Osteoblast (primary cell): ENCODE measurements around the gene AFAP1. TPM values are rescaled to one million over a fixed set of nuclear protein-coding genes. Genes with fewer than 3 reads are reported as not detected.

Source experiments
- DNase-seq: peaks from one replicate; pipeline ENCODE4 v3.0.0; 2011; ENCODE audit warnings: low spot score, mixed read lengths; ENCODE audit not compliant: insufficient read length; ENCODE audit errors: missing footprints
- H2AFZ ChIP-seq: 2 replicates; pipeline ENCODE4 v1.6.0; 2011; ENCODE audit warnings: mild to moderate bottlenecking, low read length
- H3K27ac ChIP-seq: 2 replicates; pipeline ENCODE4 v1.5.1; 2011; ENCODE audit warnings: mild to moderate bottlenecking, low read depth, low read length, moderate library complexity
- H3K27me3 ChIP-seq: 2 replicates; pipeline ENCODE4 v1.6.0; 2012; ENCODE audit warnings: mild to moderate bottlenecking, control low read depth, inconsistent platforms, low read length, moderate library complexity; ENCODE audit not compliant: insufficient read depth
- H3K36me3 ChIP-seq: 2 replicates; pipeline ENCODE4 v1.5.1; 2011; ENCODE audit warnings: mild to moderate bottlenecking, low read length, control low read depth, moderate library complexity; ENCODE audit not compliant: insufficient read depth
- H3K4me1 ChIP-seq: 2 replicates; pipeline ENCODE4 v1.5.1; 2011; ENCODE audit warnings: mild to moderate bottlenecking, low read length, control low read depth, moderate library complexity; ENCODE audit not compliant: insufficient read depth
- H3K4me2 ChIP-seq: 2 replicates; pipeline ENCODE4 v1.6.0; 2011; ENCODE audit warnings: mild to moderate bottlenecking, low read length; ENCODE audit not compliant: insufficient read depth
- H3K4me3 ChIP-seq: fragments of 200-600 bp; sonication (generic); 3 replicates; pipeline ENCODE4 v1.5.1; 2012; ENCODE audit warnings: mild to moderate bottlenecking, low read length, inconsistent platforms; ENCODE audit not compliant: insufficient read depth
- H3K79me2 ChIP-seq: 2 replicates; pipeline ENCODE4 v1.6.0; 2012; ENCODE audit warnings: mild to moderate bottlenecking, low read length, control low read depth, inconsistent platforms; ENCODE audit not compliant: insufficient read depth
- H3K9me3 ChIP-seq: 2 replicates; pipeline ENCODE4 v1.5.1; 2011; ENCODE audit warnings: low read depth, low read length, control low read depth
- H4K20me1 ChIP-seq: 2 replicates; pipeline ENCODE4 v1.6.0; 2012; ENCODE audit warnings: mild to moderate bottlenecking, low read length, control low read depth; ENCODE audit not compliant: insufficient read depth
- CTCF ChIP-seq: IDR thresholded peaks from 2 replicates; pipeline ENCODE4 v1.5.1; 2011; ENCODE audit warnings: mild to moderate bottlenecking, low read depth, low read length, moderate library complexity; ENCODE audit errors: extremely low read depth
- total RNA-seq: library from RNA; depleted of rRNA; stranded (reverse); fragments of >200 nt; gene quantifications from 2 replicates; pipeline ENCODE4 v1.2.3, GENCODE V29; 2012

The AFAP1 gene
- total RNA-seq, 1 donor: 101 TPM

- H3K4me3 ChIP-seq: no peak overlapping the region
- H3K9me3 ChIP-seq: no peaks in the 10 kb centered on the region
- H3K4me2 ChIP-seq: no peak overlapping the region
- H2AFZ ChIP-seq: no peak overlapping the region
- peaks cover 85% of the 10 kb centered on the region for H4K20me1 ChIP-seq
- H3K79me2 ChIP-seq: peaks cover 56% of the 10 kb centered on the region
- no peak for DNase-seq
- peaks cover 86% of the 10 kb centered on the region for H3K36me3 ChIP-seq
- no peak overlapping the region for H3K27ac ChIP-seq
- peaks cover 7% of the 10 kb centered on the region for H3K4me1 ChIP-seq
- TF ChIP-seq CTCF: no peak
- no peaks in the 10 kb centered on the region for H3K27me3 ChIP-seq
Measured at GRCh38 chr4:7760228-7760627, 179.4 kb downstream of the AFAP1 start.

- H4K20me1 ChIP-seq: peaks cover 79% of the 10 kb centered on the region
- no peak for DNase-seq
Measured at GRCh38 chr4:7759635-7760034, 180.0 kb downstream of the AFAP1 start.

GRCh38 chr4:7759216-7759615 is 180.4 kb downstream of the AFAP1 start:
- peaks cover 7% of the 10 kb centered on the region for H3K4me1 ChIP-seq
- no peaks in the 10 kb centered on the region for H3K27me3 ChIP-seq
- H4K20me1 ChIP-seq: peaks cover 78% of the 10 kb centered on the region
- TF ChIP-seq CTCF: no peak
- no peak overlapping the region for H3K27ac ChIP-seq
- no peak overlapping the region for H3K4me3 ChIP-seq
- H3K36me3 ChIP-seq: peaks cover 76% of the 10 kb centered on the region
- no peak for DNase-seq
- peaks cover 48% of the 10 kb centered on the region for H3K79me2 ChIP-seq
- no peak overlapping the region for H2AFZ ChIP-seq
- H3K4me2 ChIP-seq: no peak overlapping the region
- H3K9me3 ChIP-seq: no peaks in the 10 kb centered on the region

More at GRCh38 chr4:7759635-7760034, 180.0 kb downstream of the AFAP1 start:
- H3K36me3 ChIP-seq: peaks cover 80% of the 10 kb centered on the region
- TF ChIP-seq CTCF: no peak
- no peaks in the 10 kb centered on the region for H3K9me3 ChIP-seq
- no peak overlapping the region for H3K4me2 ChIP-seq
- H3K27me3 ChIP-seq: no peaks in the 10 kb centered on the region
- H3K4me3 ChIP-seq: no peak overlapping the region
- no peak overlapping the region for H2AFZ ChIP-seq
- H3K27ac ChIP-seq: no peak overlapping the region
- H3K79me2 ChIP-seq: peaks cover 50% of the 10 kb centered on the region
- peaks cover 7% of the 10 kb centered on the region for H3K4me1 ChIP-seq

- TF ChIP-seq CTCF: no peak
- Histone ChIP-seq H3K4me3 (no peak overlapping the region), H3K27ac (no peak overlapping the region), H3K4me1 (no peaks in the 10 kb centered on the region), H3K9me3 (no peaks in the 10 kb centered on the region), H4K20me1 (peaks cover 70% of the 10 kb centered on the region), H3K36me3 (peaks cover 69% of the 10 kb centered on the region), H3K27me3 (no peaks in the 10 kb centered on the region), H3K4me2 (no peak overlapping the region), H2AFZ (no peak overlapping the region), H3K79me2 (peaks cover 41% of the 10 kb centered on the region)
- DNase-seq: no peak
Measured at GRCh38 chr4:7758476-7758875, 181.2 kb downstream of the AFAP1 start.
